AML-193 (cell line): Measurements from ENCODE around the gene LECT2.

Source experiments
- DNase-seq, 2 experiments: peaks; one replicate each; lab custom pipeline; 2025; lab: John Stamatoyannopoulos, UW

The LECT2 gene

GRCh38 chr5:135934939-135935338 is 19.8 kb downstream of the LECT2 start:
- no peak for DNase-seq

DNA sequence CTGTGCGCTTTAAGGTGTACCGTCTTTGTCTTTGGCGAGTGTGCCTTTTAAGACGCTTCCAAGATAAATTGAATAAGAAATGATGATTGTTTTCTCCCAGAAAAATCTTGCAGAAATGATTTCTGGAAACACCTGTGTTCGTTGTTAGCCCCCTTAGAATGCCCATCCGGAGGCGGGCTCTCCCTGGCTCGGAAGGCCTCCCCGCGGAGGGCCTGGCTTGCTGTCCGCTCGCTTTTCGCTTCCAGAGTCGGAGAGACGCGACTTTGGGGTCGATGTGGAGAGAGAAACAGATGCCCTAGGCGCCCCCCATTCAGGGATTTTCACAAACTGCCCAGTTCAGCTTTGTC is 23.9 kb downstream of the LECT2 start:
- no peak for DNase-seq

DNA sequence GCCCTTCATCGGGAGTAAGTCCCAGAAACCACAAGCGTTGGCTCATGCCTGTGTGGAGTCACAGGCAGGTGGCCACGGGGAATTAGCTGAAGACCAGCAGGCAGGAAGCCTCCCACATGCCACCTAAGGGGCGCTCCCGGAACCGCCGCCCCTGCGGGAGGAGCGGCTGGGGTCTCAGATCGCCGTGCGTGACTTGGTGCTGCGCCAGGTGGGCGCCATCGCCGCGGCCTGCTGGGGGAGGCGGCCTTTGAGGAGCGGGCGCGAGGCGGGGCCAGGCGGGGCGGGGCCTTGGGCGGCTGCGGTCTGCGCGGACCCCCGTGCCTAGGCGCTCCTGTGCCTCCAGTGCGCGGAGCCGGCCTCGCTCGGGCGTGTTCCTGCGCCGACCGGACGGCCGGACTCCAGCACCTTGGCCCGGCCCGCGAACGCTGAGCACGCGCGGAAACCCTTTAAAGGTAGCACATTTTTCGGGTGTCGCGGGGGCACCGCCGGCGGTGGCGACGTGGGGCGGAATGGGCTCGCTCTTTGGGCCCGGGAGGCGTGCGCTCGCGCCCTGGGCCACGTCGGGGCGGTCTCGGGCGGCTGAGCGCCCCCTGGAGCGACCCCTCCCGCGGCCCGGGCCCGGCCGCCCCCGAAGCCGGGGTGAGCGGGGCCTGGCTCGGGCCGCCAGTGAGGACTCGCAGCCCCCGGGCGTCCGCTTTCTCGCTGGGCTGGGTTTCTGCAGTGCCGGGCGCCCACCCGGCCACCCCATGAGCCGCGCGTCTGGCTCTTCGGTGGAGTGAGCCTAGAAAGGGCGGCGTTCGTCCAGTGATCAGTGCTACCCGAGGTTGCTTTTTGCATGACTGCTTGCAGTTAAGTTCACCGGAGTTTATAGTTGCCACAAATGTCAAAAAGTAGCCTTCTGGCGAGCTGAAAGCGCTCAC is 24.5 kb downstream of the LECT2 start:
- DNase-seq = no peak

GRCh38 chr5:135921388-135921787 is 33.4 kb downstream of the LECT2 start:
- DNase-seq = no peak

- no peak for DNase-seq
These were observed 34.6 kb downstream of the LECT2 start for GRCh38 chr5:135920199-135920598.

- no peak for DNase-seq
These were observed 38.0 kb downstream of the LECT2 start for GRCh38 chr5:135916638-135917263.

DNA sequence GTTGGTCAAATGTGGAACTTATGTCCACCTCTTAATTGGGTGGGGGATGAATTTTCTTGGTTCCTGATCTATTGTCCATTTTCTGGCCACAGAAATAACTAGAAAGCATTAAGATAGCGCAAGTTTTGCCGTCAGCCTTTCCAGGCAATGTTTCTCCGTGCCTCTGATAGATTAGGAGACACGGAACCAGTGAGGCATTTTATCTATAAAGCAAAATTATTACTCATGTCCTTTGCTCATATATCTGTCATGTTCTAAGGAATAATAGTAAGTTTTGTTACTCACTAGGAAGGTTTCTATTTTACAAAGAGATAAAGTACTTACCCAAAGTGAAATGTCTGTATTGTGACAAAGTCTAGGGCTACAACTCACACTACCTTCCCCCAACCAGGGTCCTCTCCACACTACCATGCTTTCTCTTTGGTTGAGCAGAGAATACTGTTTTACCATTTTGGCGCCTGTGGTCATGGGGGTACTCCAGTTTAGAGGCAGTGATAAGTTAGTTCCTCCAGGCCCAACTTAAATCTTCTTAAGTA is 39.2 kb downstream of the LECT2 start:
- no peak for DNase-seq

DNA sequence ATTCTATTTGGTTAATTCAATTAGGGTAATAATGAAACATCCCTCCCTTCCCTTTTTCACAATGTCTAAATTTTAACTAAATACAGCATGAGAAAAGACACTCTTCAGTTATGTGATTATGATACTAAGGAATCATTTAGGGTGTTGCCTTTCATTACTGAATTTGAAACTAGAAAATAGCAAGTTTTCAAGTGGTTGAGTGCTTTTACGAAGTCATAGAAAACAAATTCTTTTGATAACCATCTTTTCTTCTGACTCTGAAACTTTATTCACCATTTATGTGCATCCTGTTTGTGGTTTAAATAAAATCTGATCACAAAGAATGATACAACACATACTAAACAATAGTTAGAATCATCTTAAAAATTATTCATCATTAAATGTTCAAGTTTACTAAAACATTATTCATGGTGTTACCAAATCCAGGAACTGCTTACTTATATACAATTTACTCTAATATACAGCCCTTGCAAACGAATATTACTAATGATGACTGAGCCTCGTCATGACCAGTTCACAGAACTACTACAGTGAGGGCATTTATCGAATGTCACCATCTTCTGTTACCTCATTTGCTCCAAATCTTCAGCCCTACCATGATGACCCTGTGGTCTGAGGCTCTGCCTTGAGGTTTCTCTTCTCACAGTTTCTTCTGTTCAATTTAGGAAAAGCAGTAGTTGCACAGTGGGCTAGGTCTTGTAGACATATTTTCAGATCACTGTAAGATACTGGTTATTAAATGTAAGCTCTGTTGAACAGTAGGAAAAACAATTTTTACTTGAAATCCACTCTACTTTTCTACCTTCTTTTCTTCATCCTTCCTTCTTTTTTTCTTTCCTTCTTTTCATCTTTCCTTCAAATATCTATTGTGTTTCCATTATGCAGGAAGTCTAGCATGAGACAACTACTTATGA is 40.8 kb downstream of the LECT2 start:
- DNase-seq = no peak

DNA sequence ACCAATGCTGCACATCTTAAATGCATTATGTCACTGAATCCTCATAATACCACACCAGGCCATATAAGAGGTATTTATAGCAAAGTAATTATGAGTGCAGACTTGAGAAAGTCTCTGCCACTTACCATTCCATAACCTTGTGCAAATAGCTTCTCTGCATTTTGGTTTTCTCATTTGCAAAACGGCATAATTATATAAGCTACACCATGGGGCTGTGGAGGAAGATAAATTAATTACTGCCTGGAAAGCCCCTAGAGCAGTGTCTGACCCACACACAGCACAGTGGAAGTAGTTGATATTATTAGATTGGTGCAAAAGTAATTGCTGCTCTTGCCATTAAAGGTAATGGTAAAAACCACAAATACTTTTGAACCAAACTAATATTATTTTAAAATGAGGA is 49.6 kb downstream of the LECT2 start:
- no peak for DNase-seq

- no peak for DNase-seq
These were observed 53.1 kb downstream of the LECT2 start for GRCh38 chr5:135901633-135902032.

DNA sequence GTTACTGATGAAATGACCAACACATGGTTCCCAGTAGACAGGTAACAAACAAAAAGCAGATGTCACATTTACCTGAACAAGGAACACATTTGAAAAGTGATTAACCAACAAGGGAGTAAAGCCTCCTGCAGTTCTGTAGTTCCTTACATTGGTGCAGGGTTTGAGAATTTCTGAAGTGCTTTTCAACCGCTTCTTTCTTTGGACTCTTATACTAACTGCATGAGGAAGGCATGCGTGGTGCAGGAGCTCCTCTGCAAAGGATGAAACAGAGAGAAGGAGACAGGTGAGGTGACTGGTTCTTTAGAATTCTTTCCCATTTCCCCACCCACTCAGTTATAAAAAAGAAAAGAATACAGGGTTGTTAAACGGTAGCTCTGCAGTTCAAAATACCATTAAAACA is 54.5 kb downstream of the LECT2 start:
- no peak for DNase-seq

- no peak for DNase-seq
These were observed 56.1 kb downstream of the LECT2 start for GRCh38 chr5:135898651-135899050.
